ENCODE results near the gene FTCD. TPM values are rescaled to one million over a fixed set of nuclear protein-coding genes. Genes with fewer than 3 reads are reported as not detected.

The FTCD gene
- total and polyA plus RNA-seq, 2 of the 8 experiments (the other 6 are each of a cell fraction or from before 2014, with no cell fraction given), result 3.3 to 4.9 TPM

DNA sequence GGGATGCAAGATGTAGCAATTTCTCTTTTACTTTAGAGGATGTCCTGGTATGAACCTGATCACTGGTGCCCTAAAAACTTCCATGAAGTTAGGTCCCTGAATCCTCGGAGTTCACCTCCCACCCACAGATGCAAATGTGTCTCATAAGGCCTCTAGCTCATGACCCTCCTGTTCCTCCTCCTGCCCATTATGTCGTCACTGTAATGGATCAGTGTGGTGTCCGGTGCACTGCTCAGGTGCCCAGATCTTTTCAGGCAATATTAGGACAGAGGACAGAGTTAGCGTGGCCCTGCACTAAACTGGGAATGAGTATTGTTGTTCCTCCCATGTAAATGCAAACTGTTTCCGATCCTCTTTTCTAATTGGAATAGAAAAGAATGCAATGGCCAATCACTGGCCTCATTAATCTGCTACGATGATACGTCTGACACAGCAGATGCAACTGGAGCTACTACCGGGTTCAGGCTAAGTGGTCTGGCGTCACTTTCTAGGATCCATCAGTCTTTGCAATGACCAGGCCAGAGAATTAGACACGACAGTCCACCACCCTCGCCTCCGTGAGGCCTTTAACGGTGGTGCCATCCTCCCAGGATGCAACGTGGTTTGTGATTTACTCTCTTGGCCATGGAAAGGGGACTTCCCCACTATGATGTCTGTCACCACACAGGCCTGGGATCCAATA lies 60.8 kb downstream of the FTCD start (continued):
- TF ChIP-seq, protein P1, sequence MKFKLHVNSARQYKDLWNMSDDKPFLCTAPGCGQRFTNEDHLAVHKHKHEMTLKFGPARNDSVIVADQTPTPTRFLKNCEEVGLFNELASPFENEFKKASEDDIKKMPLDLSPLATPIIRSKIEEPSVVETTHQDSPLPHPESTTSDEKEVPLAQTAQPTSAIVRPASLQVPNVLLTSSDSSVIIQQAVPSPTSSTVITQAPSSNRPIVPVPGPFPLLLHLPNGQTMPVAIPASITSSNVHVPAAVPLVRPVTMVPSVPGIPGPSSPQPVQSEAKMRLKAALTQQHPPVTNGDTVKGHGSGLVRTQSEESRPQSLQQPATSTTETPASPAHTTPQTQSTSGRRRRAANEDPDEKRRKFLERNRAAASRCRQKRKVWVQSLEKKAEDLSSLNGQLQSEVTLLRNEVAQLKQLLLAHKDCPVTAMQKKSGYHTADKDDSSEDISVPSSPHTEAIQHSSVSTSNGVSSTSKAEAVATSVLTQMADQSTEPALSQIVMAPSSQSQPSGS (IDR thresholded peaks at IDR 0.05; ENCODE audit: low read length), result no peak
- no peak for TF ChIP-seq NRF1 (IDR thresholded peaks at IDR 0.05; ENCODE audit: low read depth, low read length)

All from H1 (cell line).